Cardiac muscle cell (in vitro differentiated cells and primary cell): ENCODE measurements around the gene PCDHGB7. TPM values are rescaled to one million over a fixed set of nuclear protein-coding genes. Genes with fewer than 3 reads are reported as not detected.
"Not testable (repeated sequence)": the region's sequence is repeated elsewhere in the genome, so short reads cannot be mapped to it uniquely, and the experiment has no call there.

Experiments used
- DNase-seq, 2 donors: peaks; one replicate each; pipeline versions ENCODE4 v3.0.0 to v3.0.0-alpha.2; 2010 to 2017; ENCODE audit warnings: low read depth in 1 of 2, low spot score in 1 of 2
- H3K27ac ChIP-seq: fragments of 200-600 bp; sonication (generic); 2 replicates; pipeline ENCODE4 v1.5.1; 2016
- H3K27me3 ChIP-seq: fragments of 200-600 bp; sonication (generic); 2 replicates; pipeline ENCODE4 v1.6.0; 2016; ENCODE audit warnings: control low read depth
- H3K36me3 ChIP-seq: fragments of 200-600 bp; sonication (generic); 2 replicates; pipeline ENCODE4 v1.5.1; 2016; ENCODE audit warnings: control low read depth
- H3K4me1 ChIP-seq: fragments of 200-600 bp; sonication (generic); 2 replicates; pipeline ENCODE4 v1.8.1; 2017; ENCODE audit warnings: low read depth, mild to moderate bottlenecking, mixed run types
- H3K4me3 ChIP-seq: fragments of 200-600 bp; sonication (generic); 2 replicates; pipeline ENCODE4 v1.5.1; 2016; ENCODE audit warnings: mild to moderate bottlenecking
- H3K9me3 ChIP-seq: fragments of 200-600 bp; sonication (generic); 2 replicates; pipeline ENCODE4 v1.5.1; 2017; ENCODE audit warnings: low read depth, mild to moderate bottlenecking, control low read depth
- polyA plus RNA-seq: library from polyadenylated mRNA; unstranded; fragments of >200 nt; fragmentation: Nextera tagmentation; extraction: Ambion mirVana; gene quantifications from 2 replicates; pipeline ENCODE4 v1.2.1, GENCODE V29; 2016
- total RNA-seq: library from RNA; depleted of rRNA; stranded (reverse); fragments of >200 nt; gene quantifications from 2 replicates; pipeline ENCODE4 v1.2.3, GENCODE V29; 2016
- TF ChIP-seq, protein P1 (sequence below): IDR thresholded peaks from 2 replicates; pipeline ENCODE4 v1.5.1; 2012; ENCODE audit warnings: low read depth, mild to moderate bottlenecking, low read length

The PCDHGB7 gene
- total and polyA plus RNA-seq, 2 experiments from 2014 or later: 12.3 to 19.9 TPM

DNA sequence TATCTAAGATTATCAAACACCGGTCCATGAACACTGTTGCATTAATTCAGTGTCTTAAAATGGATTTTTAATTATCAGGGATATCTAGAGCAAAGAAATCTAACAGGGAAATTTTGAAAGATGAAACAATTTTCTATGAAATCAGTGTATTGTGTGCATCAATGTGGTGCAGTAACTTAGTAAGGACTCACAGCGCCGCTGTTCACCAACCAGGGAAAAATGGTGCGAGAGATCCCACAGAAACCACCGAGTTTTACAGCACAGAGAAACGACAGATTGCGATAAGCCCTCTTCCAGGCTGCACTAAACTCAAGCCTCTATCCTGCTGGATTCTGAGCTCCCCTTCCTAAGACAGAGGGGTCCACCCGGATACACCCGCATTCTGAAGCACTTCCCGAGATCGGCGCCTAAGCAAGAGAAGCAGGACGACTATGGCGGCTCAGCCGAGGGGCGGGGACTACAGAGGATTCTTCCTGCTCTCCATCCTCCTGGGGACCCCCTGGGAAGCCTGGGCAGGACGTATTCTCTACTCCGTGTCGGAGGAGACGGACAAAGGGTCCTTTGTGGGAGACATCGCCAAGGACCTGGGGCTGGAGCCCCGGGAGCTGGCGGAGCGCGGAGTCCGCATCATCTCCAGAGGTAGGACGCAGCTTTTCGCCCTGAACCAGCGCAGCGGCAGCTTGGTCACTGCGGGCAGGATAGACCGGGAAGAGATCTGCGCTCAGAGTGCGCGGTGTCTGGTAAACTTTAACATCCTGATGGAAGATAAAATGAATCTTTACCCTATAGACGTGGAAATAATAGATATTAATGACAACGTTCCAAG, 34.8 kb upstream of the PCDHGB7 start, which contains the start of gene PCDHGA7:
Gene PCDHGA7 (plus strand): TSS at position 274 of the 826 bp plus-strand sequence. CDS start 158 bp downstream, at position 432.
- DNase-seq: peak in 1 of 2 donors; percentile 38
- Histone ChIP-seq H3K36me3 (no peaks in the 10 kb centered on the region), H3K4me3 (no peak within 1 kb of the TSS), H3K9me3 (no peaks in the 10 kb centered on the region), H3K27ac (no peak within 1 kb of the TSS), H3K27me3 (no peaks in the 10 kb centered on the region), H3K4me1 (no peaks in the 10 kb centered on the region)
- TF ChIP-seq, protein P1, sequence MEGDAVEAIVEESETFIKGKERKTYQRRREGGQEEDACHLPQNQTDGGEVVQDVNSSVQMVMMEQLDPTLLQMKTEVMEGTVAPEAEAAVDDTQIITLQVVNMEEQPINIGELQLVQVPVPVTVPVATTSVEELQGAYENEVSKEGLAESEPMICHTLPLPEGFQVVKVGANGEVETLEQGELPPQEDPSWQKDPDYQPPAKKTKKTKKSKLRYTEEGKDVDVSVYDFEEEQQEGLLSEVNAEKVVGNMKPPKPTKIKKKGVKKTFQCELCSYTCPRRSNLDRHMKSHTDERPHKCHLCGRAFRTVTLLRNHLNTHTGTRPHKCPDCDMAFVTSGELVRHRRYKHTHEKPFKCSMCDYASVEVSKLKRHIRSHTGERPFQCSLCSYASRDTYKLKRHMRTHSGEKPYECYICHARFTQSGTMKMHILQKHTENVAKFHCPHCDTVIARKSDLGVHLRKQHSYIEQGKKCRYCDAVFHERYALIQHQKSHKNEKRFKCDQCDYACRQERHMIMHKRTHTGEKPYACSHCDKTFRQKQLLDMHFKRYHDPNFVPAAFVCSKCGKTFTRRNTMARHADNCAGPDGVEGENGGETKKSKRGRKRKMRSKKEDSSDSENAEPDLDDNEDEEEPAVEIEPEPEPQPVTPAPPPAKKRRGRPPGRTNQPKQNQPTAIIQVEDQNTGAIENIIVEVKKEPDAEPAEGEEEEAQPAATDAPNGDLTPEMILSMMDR: peak; percentile 33

- TF ChIP-seq, protein P1: no peak
- Histone ChIP-seq H3K27me3 (no peaks in the 10 kb centered on the region), H3K4me3 (no peak overlapping the region), H3K27ac (no peak overlapping the region), H3K9me3 (no peaks in the 10 kb centered on the region), H3K36me3 (no peaks in the 10 kb centered on the region), H3K4me1 (no peaks in the 10 kb centered on the region)
- no peak for DNase-seq
These were observed 34.1 kb upstream of the PCDHGB7 start for GRCh38 chr5:141383345-141383744.

- no peak overlapping the region for H3K27ac ChIP-seq
These were observed 32.8 kb upstream of the PCDHGB7 start for GRCh38 chr5:141384471-141385267.

DNA sequence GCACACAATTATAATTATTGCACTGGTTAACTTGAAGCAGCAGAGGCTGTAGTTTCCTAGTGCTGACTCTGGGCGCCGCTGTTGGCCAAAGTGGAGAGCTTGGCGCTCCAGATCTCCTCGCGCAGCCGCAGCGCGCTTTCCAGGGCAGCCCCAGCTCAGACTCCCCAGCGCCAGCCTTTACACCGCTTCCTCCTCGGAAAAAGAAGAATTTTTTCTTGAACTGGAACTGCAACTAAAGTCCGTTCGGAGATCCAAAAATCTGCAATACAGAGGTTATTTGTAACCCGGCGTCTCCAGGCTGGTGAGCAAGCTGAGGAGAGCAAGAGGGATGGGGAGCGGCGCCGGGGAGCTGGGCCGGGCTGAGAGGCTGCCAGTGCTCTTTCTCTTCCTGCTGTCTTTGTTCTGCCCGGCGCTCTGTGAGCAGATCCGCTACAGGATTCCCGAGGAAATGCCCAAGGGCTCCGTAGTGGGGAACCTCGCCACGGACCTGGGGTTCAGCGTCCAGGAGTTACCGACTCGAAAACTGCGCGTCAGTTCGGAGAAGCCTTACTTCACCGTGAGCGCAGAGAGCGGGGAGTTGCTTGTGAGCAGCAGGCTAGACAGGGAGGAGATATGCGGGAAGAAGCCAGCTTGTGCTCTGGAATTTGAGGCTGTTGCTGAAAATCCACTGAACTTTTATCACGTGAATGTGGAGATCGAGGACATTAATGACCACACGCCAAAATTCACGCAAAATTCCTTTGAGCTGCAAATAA, 29.7 kb upstream of the PCDHGB7 start, which contains the start of gene PCDHGB4:
Gene PCDHGB4 (plus strand): TSS at position 142 of the 755 bp plus-strand sequence. CDS start 187 bp downstream, at position 329.
- H3K4me1 ChIP-seq, H3K27me3 ChIP-seq, H3K9me3 ChIP-seq, H3K27ac ChIP-seq, H3K36me3 ChIP-seq: not testable (repeated sequence)
- H3K4me3 ChIP-seq: peak within 1 kb of the TSS; percentile 33
- TF ChIP-seq, protein P1: peak; percentile 50
- peak; percentile 44 to 50 for DNase-seq

More at GRCh38 chr5:141384471-141385267, 32.8 kb upstream of the PCDHGB7 start:
- DNase-seq: no peak
- Histone ChIP-seq H3K36me3 (no peaks in the 10 kb centered on the region), H3K4me3 (no peak overlapping the region), H3K4me1 (no peaks in the 10 kb centered on the region), H3K9me3 (no peaks in the 10 kb centered on the region), H3K27me3 (no peaks in the 10 kb centered on the region)
- TF ChIP-seq, protein P1: no peak

GRCh38 chr5:141388661-141389060, 28.8 kb upstream of the PCDHGB7 start:
- Histone ChIP-seq H3K27me3 (no peaks in the 10 kb centered on the region), H3K27ac (no peak overlapping the region), H3K4me1 (no peaks in the 10 kb centered on the region), H3K36me3 (no peaks in the 10 kb centered on the region), H3K4me3 (no peak overlapping the region), H3K9me3 (peaks cover 7% of the 10 kb centered on the region)
- TF ChIP-seq, protein P1: no peak
- DNase-seq: no peak
